Activated CD4-positive, alpha-beta T cell treated with anti-CD3 and anti-CD28 coated beads, Interleukin-2, amount 50 U/mL, for 1 hour (primary cell): Measurements from ENCODE around the gene KCNMA1.

Experiments
- DNase-seq: peaks from one replicate; pipeline ENCODE4 v3.0.0-alpha.2; 2020

KCNMA1 gene

DNA sequence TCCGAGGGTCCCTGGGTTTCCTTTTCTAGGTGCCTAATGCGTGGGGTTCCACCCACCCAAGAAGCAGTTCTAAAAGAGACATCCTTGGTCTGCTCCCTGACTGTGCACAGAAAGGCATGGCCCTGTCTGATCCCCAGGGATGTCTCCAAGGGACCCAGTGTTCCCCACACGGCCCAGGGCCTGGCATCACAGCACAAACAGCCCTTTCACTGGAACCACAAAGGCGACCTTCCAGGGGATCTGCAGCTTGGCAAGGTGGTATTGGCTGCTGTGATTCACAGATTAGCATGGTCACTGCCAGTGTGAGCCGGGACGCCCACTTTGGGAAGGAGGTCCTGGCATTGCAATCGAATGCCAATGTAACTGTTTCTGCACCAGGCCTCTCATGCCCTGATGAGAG lies 6.4 kb downstream of the KCNMA1 start:
- DNase-seq, result no peak

DNA sequence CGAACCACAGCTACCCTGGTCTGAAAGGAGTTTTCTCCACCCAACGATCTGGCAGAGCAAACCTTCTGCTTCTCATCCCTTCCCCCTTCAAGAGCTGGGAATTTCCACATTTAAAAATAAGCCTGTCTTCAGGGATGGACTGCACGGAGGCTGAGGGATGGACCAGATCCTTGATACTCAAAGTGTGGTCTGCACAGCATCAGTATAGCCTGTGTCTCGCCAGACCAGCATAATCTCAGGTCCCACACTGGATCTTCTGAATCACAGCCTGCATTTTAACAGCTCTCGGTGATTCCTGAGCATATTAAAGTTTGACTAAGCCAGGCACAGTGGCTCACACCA lies 7.1 kb downstream of the KCNMA1 start:
- DNase-seq, result no peak

DNA sequence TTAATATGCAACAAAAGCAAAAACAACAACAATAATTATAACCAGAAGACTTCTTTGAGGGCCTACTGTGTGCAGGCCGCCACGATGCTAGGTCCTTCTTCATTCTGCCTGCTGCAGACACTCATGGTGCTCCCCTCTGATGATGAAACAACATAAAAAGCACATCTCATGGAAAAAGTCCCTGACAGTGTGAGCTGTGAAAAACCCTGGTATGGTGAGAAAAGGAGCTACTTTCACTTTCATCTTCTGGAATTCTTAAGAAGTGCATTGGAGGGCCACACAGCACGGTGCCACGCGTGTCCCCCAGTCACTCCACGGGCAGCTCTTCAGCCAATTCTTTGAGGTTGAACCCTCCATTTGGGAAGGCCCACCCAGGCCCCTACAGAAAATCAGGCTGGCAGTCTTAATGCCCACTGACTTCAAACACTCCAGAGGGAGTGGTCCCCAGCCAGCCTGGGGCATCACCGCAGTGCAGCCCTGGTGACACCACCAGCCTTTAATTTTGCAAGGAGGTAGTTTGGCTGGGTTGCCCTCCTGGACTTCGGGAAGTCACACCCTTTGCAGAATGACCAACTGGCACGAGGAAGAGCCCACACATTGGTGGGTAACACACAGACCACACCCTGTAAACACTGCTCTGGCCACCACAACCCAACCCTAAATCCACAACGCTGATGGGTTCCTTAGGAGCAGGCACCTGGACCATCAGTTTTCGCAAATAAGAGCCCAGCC lies 7.7 kb downstream of the KCNMA1 start:
- DNase-seq, result no peak

DNA sequence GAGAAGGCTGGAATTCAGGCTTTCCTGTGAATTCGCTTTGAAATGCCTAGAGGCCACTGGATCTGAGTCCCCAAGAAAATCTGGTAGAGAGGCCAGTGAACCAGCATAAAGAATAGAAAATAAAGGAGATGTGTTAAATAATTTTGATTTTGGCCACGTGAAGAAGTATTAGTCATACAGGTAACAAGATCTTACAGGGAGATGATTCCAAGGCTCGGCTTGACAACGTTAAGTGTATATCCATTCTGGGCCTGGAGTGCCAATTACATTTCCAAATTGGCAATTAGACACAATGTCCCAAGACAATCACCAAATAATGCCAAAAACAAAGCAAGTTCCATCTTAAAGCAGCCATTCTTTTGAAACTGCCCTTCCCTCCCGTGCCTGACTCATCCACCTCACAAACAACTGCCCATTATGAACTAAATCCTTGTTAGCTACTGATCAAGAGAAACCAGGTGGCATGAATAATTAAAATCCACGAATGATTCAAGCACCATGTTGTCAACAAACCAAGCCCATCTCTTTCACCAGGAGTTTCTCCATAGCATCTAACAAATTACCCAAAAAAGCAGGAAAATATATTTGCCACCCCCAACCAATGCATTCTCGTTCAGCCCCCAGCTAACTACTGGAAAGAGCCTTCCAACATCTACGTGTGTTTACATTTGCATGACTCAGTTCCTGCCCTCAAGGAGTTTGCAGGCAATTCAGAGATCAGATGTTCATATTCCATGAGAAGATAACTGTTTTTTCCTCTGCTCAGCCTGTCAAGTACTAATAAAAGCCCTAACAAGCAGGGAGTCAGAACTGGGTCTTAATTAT lies 8.5 kb downstream of the KCNMA1 start:
- no peak for DNase-seq

DNA sequence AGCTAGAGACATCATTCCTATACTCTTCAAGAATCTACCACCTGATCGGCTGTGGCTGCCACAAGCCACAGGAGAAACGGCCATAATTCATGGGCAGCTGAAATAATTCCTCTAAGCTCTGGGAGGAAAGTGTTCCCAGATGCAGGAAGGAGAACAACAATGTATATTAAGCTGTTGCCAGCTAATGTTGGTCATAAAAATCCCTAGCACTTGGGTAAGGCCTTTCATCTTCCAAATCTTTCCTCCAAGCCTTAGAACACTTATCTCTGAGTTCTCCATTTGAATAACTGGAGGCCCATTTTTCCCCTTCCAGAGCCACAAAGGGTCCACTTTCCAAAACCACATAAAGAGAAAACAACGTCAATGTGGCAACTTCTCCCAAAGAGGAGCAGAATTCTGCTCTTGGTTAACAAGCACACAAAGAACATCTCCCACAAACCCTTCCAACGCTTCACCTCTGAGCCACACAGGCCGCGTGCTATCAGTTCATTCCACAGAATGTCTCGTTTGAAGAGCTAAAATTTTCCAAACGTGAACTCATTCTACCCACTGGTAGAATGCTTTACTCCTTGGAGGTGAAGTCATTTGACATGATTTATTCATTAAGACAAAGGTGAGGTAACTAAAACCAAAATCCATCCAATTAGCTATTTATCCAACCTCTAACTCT lies 11.2 kb downstream of the KCNMA1 start:
- DNase-seq, result no peak

DNA sequence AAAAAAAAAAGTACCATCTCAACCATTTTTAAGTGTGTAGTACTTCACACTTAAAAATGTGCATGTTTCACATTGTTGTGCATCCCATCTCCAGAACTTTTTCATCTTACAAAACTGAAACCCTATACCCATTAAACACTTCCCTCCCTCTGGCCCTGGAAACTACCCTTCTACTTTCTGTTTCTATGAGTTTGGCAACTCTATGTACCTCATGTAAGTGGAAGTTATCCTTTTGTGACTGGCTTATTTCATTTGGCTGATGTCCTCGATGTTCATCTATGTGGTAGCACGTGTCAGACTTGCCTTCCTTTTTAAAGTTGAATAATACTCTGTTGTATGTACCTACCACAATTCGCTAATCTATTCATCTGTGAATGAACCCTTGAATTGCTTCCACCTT lies 12.2 kb downstream of the KCNMA1 start:
- no peak for DNase-seq

DNA sequence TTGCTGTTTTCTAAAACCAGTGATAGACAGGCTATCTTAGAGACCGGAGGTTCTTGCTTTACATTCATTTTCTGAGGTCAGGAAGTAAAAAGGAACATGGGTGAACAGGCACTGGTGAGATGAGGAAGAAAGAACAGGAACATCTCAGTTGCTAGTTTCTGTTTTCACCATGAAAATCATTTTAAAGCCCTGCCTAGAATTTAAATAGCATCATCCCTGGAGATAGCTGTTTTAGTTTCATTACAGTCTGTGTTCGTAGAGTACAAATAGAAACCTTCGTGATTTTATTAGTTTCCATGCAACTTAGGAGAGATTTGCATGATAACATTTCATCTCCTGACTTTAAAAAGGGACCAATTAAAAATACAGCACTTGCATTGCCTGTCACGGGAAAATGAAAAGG lies 14.7 kb downstream of the KCNMA1 start:
- DNase-seq, result no peak

DNA sequence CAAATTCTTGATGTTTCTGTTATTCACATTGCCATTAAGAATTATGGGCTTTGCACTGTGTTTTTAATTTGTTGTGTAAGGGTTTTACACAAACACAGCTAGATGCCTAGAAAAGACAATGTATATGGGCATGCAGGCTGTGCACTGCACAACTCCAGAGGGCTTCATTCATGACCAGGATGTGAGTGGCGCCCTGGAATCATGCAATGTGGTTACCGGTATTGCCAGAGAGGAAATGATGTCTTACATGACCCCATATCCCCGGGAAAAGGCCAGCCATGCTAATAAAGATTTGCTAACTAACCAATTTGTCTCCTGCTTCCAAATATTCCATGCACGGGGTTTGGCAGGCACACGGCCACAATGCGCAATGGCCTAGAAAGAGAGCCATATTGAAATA lies 16.9 kb downstream of the KCNMA1 start:
- DNase-seq, result no peak

DNA sequence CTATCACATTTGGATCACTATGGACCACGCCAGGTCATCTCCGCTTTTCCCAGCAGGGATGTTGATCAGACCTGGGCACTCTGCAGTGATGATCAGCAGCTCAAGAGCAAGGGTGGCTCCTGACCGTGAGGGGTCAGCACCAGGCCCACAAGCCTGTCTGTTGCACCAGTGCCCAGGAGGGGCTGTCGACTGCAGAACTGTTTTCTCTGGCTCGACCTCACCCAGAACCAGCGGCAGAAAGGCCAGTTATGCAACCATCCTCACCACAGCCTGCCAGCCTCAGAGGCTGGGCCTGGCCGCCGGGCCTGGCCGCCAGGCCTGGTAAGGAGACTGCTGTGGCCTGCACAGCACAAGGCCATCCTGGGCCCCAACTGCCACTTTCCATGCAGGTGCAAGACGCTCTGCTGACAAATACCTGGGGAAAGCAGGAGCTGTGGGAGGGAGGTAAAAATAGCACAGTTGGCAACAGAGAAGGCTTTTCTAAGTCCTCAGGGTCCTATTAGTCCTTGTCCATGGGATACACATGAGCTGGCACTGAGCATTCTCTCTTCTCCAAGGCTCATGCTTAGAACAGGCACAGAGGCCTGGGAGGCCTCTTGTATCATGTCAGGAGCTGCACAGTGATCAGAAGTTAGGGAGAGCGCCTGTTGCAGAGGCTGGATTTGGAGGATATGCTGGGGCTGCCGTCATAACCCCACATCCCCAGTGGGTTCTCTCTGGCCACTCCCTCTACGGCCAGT lies 17.5 kb downstream of the KCNMA1 start:
- no peak for DNase-seq

DNA sequence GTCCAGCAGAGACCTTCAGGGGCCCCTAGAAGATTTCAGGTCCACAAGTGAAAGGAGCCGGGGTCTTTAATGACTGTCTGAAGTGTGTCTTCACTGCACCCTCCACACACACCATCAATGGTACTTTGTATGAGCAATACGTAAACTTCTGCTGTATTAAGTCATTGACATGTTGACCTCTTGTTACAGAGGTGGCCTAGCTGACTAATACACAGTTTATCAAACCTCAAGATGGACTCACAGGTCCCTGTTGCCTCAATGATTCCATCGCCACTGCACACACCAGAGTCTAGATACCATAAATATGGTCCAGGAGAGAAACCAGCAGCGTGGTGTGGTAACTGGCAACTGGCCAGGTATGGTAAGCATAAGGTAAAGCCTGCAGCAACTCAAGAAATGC lies 19.5 kb downstream of the KCNMA1 start:
- no peak for DNase-seq

DNA sequence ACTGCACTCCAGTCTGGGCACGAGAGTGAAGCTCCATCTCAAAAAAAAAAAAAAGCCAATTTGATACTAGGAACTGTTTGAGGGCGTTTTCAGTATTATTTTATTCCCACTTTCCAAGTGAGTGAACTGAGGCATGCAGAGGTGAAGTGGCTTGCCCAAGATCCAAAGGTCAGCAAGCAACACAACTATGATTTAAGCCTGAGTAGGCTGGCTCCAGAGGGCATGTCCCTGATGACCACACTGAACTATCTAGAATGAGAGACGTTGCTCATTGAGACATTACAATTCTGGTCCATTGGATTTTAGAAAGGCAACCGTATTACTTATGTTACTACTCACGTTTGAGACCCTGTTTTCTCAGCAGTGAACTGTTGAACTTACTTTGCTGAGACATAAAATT lies 20.8 kb downstream of the KCNMA1 start:
- no peak for DNase-seq

DNA sequence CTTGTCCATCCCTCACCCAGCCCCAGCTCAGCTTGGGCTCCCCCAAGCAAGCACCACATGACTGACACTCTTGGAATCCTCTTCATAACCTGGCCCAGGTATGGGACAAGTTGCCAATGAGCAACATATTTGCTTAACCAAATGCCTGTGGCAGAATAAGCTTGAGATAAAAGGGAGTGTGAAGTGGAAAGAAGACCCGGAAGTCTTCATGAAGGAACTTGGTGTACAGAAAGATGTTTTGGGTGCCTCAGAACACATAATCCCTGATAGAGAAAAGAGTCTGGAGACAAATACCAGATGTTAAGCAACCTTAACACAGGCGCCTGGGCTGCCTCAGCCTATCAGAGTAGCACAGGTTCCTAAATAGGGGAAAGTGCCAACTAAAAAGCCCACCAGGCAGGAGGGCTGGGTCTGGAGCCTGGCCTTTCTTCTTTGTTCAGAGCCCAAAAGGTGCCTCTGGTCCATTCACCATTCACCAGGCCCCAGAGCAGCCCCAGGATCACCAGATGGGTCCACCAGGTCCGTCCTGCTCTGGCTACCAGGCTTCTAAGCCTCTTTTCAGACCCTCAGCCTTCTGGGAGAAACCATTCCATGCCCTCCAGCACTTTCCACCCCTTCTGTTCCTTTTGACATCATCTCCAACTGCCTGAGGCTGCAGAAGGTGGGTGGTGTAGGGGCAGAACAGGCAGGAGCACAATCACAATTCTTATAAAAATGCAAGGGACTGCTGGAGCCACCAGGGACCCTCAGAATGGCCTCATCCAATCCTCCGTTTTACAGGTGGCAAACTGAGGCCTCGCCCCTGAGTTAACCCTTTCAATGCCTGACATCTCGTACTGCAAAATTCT lies 22.6 kb downstream of the KCNMA1 start:
- no peak for DNase-seq

DNA sequence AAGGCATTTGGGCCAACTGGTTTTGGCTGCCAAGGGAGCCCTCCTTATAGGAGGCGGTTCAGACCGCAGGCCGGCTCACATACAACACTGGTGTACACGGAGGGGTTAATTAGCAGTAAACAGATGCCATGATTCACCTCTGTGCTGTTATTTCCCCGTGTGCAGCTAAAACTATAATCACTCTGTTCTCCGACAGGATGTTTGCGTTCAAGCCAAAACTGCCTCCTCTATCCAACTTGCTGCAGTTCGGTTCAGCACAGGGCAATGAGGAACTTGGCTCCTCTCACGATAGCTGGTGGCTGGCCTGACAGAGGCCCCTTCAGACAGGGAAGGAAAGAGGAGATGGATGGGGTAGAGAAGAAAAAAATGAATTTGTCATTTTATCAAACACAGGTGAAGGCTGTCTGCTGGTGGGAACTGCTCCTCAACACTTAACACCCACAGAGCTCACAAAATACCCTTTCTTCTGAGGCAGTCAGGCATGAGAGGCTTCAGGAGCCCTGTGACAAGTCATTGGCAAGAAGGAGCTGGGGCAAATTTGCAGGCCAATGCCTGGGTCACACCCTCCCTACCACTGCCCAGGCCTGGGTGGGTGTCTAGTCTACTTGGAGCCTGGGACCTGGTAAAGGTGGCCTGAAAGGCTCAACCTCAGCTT lies 24.0 kb downstream of the KCNMA1 start:
- DNase-seq, result no peak

DNA sequence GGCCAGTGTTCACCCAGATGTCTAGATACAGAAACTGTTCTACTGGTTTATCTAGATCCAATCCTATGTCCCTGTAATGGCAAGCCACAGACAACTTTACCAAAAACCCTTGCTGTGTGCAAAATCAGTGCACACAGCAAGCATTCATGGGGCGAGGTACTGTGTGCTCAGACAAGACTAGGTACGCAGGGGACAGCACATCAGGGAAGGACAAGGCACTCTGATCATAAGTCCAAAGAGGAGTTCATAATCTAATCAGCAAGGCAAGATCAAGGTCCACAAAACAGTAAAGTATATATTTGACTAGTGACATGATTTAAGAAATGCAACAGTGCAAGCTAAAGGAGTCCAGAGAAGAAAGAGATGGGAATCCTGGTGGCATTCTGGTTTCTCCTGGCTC lies 25.9 kb downstream of the KCNMA1 start:
- no peak for DNase-seq

DNA sequence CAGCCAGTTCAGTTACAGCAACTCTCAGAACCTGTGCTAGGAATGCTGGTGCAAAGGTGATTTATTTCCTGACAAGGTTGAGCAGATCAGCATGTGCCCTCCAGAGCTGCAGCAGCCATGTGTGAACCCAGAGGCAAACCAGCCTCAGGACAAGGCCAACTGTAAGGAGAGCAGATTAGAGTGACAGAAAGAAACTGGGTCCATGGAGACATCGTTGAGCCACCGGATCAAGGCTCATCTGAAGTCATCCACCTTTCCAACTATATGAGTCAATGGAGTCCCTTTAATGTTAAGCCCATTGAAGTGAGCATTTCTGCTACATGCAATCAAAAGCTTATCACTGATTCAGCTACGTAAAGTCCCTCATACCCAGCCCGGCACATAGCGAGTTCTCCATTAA lies 26.4 kb downstream of the KCNMA1 start:
- DNase-seq, result no peak

DNA sequence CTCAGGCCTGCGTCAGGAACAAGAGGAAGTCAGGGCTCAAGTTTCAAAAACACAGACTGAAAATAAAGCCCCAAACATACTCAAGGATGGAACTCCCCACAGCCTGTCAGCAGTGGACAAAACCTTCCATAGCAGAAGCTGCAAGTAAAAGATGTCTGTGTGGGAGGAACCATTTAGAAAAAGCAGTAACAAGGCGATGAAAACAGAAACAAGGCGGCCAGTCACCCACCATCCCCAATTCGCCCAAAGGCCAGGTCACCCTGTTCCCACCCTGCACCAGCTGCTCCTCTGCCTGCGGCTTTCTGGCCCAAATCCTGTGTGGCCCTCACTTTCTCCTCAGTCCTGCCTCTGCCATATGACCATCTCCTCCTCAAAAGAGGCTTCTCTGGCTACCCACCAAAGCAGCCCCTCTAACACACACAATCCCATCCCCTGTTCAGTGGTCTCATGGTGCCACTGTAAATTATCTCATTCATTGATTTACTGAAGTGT lies 27.8 kb downstream of the KCNMA1 start:
- DNase-seq, result no peak

DNA sequence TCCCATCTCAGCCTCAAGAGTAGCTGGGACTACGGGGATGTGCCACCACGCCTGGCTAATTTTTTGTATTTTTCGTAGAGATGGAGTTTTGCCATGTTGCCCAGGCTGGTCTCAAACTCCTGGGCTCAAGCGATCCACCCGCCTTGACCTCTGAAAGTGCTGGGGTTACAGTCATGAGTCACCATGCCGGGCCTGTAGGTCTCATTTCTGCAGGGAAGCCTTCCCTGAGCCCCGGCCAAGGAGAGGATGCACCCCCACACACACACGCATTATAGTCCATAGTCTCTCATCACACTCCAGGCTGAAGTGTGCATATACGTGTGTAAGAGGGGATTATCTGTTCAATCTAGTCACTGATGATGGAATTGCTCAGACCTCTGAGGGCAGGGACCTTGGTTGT lies 29.3 kb downstream of the KCNMA1 start:
- DNase-seq, result no peak

DNA sequence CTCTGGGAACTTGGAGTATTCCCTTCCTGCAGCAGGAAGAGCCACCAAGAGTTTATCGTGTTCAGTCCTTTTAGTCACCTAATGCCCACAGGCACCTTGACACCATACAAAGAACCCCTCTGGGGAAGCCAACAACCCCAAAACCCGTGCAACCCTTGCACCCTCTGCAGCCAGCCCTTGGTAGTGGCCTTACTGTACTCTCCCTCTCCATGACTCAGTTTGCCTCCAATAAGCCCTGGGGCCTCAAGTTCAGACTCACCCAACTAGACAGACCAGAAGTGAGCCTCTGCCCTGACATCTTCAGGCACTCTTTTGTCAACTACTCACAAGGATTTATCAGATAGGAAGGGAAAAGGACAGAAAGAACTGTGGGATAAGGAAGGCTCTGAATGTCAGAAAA lies 30.9 kb downstream of the KCNMA1 start:
- no peak for DNase-seq

DNA sequence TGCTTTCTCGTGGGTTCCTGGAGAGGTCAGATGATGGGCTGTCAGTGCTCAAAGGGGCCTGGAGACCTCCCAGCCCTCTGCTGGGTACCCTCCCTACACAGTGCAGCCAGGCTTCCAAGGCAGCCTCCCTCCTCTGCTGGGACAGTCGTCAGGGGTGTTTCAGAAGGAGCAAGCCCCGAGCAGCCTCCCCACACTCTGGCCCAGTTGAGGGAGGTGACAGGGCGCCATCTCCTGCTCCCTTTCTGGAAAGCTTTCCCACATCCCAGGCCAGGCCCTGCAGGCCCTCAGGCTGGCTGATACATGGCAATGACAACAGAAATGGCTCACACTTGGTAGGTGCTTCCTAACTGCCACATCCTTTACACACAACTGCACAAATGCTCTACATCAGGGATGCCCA lies 32.1 kb downstream of the KCNMA1 start:
- no peak for DNase-seq

DNA sequence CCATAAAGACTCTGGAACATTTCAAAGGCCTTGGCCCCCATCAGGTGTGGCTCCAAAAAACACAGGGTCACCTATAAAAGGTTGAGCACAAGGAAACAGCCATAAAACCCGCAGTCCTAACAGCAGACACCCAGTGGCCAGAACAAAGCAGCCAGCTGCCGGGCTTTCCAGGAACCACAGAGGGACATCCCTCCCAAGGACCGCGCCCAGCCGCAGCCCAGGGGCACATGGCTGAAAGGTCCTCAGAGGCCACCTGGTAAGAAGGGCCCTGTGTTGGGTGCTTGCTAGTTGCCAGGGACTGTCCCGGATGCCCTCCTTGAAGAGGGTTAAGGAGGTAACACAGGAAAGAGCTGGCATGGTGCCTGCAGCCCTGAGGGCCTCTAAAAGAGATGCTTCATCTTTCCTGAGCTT lies 32.7 kb downstream of the KCNMA1 start:
- no peak for DNase-seq

DNA sequence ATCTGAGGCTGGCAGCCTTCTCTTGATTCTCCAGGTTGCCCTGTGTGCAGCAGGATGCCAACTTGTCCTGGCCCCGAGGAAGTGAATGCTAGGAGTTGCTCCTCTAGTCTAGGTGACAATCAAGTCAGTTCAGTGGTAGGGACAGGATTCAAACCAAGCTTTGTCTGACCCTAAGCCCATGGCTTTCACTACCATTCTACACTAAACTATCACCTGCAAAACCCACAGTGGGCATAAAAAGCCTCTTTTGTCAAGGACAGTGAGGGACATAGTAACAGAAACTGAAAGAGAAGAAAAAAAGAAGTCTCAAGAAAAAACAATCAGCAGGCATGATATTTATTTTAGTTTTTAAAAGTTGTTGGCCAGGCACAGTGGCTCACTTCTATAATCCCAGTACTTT lies 33.5 kb downstream of the KCNMA1 start:
- no peak for DNase-seq

DNA sequence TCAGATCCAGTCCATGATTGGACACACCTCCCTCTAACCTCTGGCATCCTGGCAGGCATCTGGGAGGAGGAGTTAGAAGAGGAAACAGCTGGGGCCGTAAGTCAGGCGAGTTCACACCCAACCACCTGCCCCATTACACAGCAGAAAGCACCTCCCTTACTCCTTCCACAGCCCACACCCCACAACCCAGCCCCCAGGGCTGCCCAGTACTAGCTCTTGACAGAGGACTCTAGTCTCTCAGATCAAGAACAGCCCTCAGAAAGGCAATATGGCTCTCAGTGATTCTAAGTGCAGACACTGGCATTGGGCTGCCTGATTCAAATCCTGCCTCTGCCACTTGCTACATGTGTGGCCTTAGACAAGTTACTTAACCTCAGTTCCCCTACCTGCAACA lies 34.1 kb downstream of the KCNMA1 start:
- DNase-seq, result no peak
